IMR-90 (cell line): ENCODE measurements around the gene GLCCI1. TPM values are rescaled to one million over a fixed set of nuclear protein-coding genes. Genes with fewer than 3 reads are reported as not detected.
A peak's percentile ranks its signal among the peaks of the same experiment; 100 is the strongest.

Source experiments
- ATAC-seq: fragments of 200-7000 bp; cut with Tn5 transposase; 2 replicates; pipeline ENCODE4 v1.9.1; 2020; ENCODE audit warnings: low read depth, mild to moderate bottlenecking, moderate library complexity
- BruUV-seq: library from RNA; stranded (reverse); fragments of 400-500 nt; replicated peaks from 2 replicates; lab custom pipeline; 2021; lab: Mats Ljungman, UMichigan
- CTCF ChIA-PET: fragments of 300-600 bp; formaldehyde crosslinking; extraction: SDS; loops from one replicate; lab custom pipeline; 2021; ENCODE audit warnings: antibody characterized with exemption; lab: Yijun Ruan, JAX
- POLR2A ChIA-PET: fragments of 300-600 bp; sonication (Branson Sonifier 250); formaldehyde crosslinking; loops from one replicate; lab custom pipeline; 2022; ENCODE audit warnings: antibody characterized with exemption; ENCODE audit not compliant: unreplicated experiment; lab: Charles Lee
- DNase-seq: peaks from one replicate; pipeline ENCODE4 v3.0.0; 2013
- H2AFZ ChIP-seq: replicated peaks from 2 replicates; pipeline ENCODE3; 2013; ENCODE audit warnings: low read length, mild to moderate bottlenecking; ENCODE audit not compliant: poor library complexity
- H2AK5ac ChIP-seq: 2 replicates; pipeline ENCODE4 v1.6.1; 2013; ENCODE audit warnings: low read depth, low read length, inconsistent platforms
- H2AK9ac ChIP-seq: replicated peaks from 2 replicates; pipeline ENCODE3; 2013; ENCODE audit warnings: mild to moderate bottlenecking, low read depth, low read length, moderate library complexity; ENCODE audit not compliant: poor library complexity
- H2BK120ac ChIP-seq: 2 replicates; pipeline ENCODE4 v1.6.1; 2013; ENCODE audit warnings: low read depth, low read length, inconsistent platforms
- H2BK15ac ChIP-seq: 3 replicates; pipeline ENCODE4 v1.6.1; 2013; ENCODE audit warnings: low read depth, low read length, inconsistent platforms
- H2BK20ac ChIP-seq: 2 replicates; pipeline ENCODE4 v1.6.1; 2013; ENCODE audit warnings: low read depth, mild to moderate bottlenecking, inconsistent platforms, low read length, moderate library complexity
- H2BK5ac ChIP-seq: 2 replicates; pipeline ENCODE4 v1.6.1; 2013; ENCODE audit warnings: mild to moderate bottlenecking, low read depth, low read length, inconsistent platforms; ENCODE audit not compliant: poor library complexity, severe bottlenecking
- H3K14ac ChIP-seq: replicated peaks from 2 replicates; pipeline ENCODE4 v1.6.1; 2013; ENCODE audit warnings: low read depth, low read length, inconsistent platforms
- H3K18ac ChIP-seq: 2 replicates; pipeline ENCODE4 v1.6.1; 2013; ENCODE audit warnings: low read depth, low read length, control low read depth
- H3K23ac ChIP-seq: 2 replicates; pipeline ENCODE4 v1.6.1; 2013; ENCODE audit warnings: low read depth, low read length, inconsistent platforms
- H3K27ac ChIP-seq: 2 replicates; pipeline ENCODE4 v1.5.1; 2013; ENCODE audit warnings: mild to moderate bottlenecking, control low read depth, low read length; ENCODE audit not compliant: insufficient read depth
- H3K27me3 ChIP-seq: 2 replicates; pipeline ENCODE4 v1.6.1; 2013; ENCODE audit warnings: low read length; ENCODE audit not compliant: control insufficient read depth, insufficient read depth
- H3K36me3 ChIP-seq: 2 replicates; pipeline ENCODE4 v1.6.1; 2013; ENCODE audit warnings: low read length, mixed read lengths; ENCODE audit not compliant: control insufficient read depth, insufficient read depth
- H3K4ac ChIP-seq: 2 replicates; pipeline ENCODE4 v1.6.1; 2013; ENCODE audit warnings: low read depth, low read length, inconsistent platforms
- H3K4me1 ChIP-seq: 2 replicates; pipeline ENCODE4 v1.6.1; 2013; ENCODE audit warnings: low read length, mixed read lengths; ENCODE audit not compliant: control insufficient read depth, insufficient read depth
- H3K4me2 ChIP-seq: 2 replicates; pipeline ENCODE4 v1.6.1; 2013; ENCODE audit warnings: low read depth, mild to moderate bottlenecking, control low read depth, low read length, moderate library complexity
- H3K4me3 ChIP-seq: 2 replicates; pipeline ENCODE4 v1.5.1; 2013; ENCODE audit warnings: low read depth, mild to moderate bottlenecking, control low read depth, low read length, moderate library complexity; ENCODE audit not compliant: insufficient read depth
- H3K56ac ChIP-seq: 2 replicates; pipeline ENCODE4 v1.6.1; 2013; ENCODE audit warnings: low read length, inconsistent platforms; ENCODE audit not compliant: insufficient read depth; ENCODE audit errors: extremely low read depth
- H3K79me1 ChIP-seq, 2 experiments: 2 replicates each; pipeline ENCODE4 v1.6.1; 2013; ENCODE audit warnings: low read length in 2 of 2, inconsistent platforms in 1 of 2, low read depth in 1 of 2
- H3K9ac ChIP-seq: 2 replicates; pipeline ENCODE4 v1.6.1; 2013; ENCODE audit warnings: low read depth, low read length, control low read depth
- H3K9me1 ChIP-seq: 2 replicates; pipeline ENCODE4 v1.6.1; 2013; ENCODE audit warnings: low read length, inconsistent platforms; ENCODE audit not compliant: insufficient read depth
- H3K9me3 ChIP-seq: 2 replicates; pipeline ENCODE4 v1.6.1; 2013; ENCODE audit warnings: low read length; ENCODE audit not compliant: control insufficient read depth, insufficient read depth
- H4K20me1 ChIP-seq: 2 replicates; pipeline ENCODE4 v1.6.1; 2013; ENCODE audit warnings: low read length, inconsistent platforms; ENCODE audit not compliant: insufficient read depth
- H4K5ac ChIP-seq: 2 replicates; pipeline ENCODE4 v1.6.1; 2013; ENCODE audit warnings: mild to moderate bottlenecking, low read depth, low read length, control low read depth
- H4K8ac ChIP-seq, 2 experiments: 2 replicates each; pipeline ENCODE4 v1.6.1; 2013; ENCODE audit warnings: low read depth in 2 of 2, low read length in 2 of 2, control low read depth in 1 of 2, inconsistent platforms in 1 of 2
- H4K91ac ChIP-seq: 2 replicates; pipeline ENCODE4 v1.6.1; 2013; ENCODE audit warnings: low read depth, low read length, inconsistent platforms; ENCODE audit not compliant: insufficient read depth
- CEBPB ChIP-seq: IDR thresholded peaks from 2 replicates; pipeline ENCODE4 v1.6.1; 2012; ENCODE audit warnings: low read depth, low read length, improper control_type of control experiment
- FOS ChIP-seq: fragments of 150-350 bp; IDR thresholded peaks from 2 replicates; pipeline ENCODE4 v1.6.1; 2016; ENCODE audit warnings: low read depth, low read length
- MAZ ChIP-seq: IDR thresholded peaks from 2 replicates; pipeline ENCODE4 v1.6.1; 2012; ENCODE audit warnings: low read depth, mild to moderate bottlenecking, low read length, improper control_type of control experiment, moderate library complexity, borderline replicate concordance
- POLR2A ChIP-seq: IDR thresholded peaks from 2 replicates; pipeline ENCODE4 v1.6.1; 2012; ENCODE audit warnings: mild to moderate bottlenecking, low read depth, low read length
- RAD21 ChIP-seq: IDR thresholded peaks from 2 replicates; pipeline ENCODE4 v1.6.1; 2012; ENCODE audit warnings: low read length, improper control_type of control experiment
- RCOR1 ChIP-seq: IDR thresholded peaks from 2 replicates; pipeline ENCODE4 v1.6.1; 2012; ENCODE audit warnings: mild to moderate bottlenecking, low read length, improper control_type of control experiment; ENCODE audit not compliant: insufficient replicate concordance
- RFX5 ChIP-seq: IDR thresholded peaks from 2 replicates; pipeline ENCODE4 v1.8.0; 2012; ENCODE audit warnings: low read depth, mild to moderate bottlenecking, low read length, moderate library complexity
- SMC3 ChIP-seq: fragments of 150-350 bp; IDR thresholded peaks from 2 replicates; pipeline ENCODE4 v1.6.1; 2016; ENCODE audit warnings: low read depth, mild to moderate bottlenecking, antibody characterized with exemption, low read length, moderate library complexity
- WGBS, 2 experiments: methylation state at CpG; one replicate each; pipeline versions ENCODE4 v1.1.5 to v1.1.7; 2013; ENCODE audit warnings: missing lambda C conversion rate in 2 of 2; ENCODE audit not compliant: insufficient read length in 1 of 2; ENCODE audit errors: extremely low coverage in 2 of 2; 5-methylcytosine and 5-hydroxymethylcytosine counted together
- dilution Hi-C: fragments of 300-500 bp; cut with HindIII; formaldehyde crosslinking; loops from one replicate; pipeline ENCODE4 v1.14.3; 2018; ENCODE audit warnings: low sequenced_read_pairs; ENCODE audit not compliant: unreplicated experiment
- in situ Hi-C: fragments of 300-500 bp; cut with MboI; formaldehyde crosslinking; loops from 3 replicates; pipeline ENCODE4 v1.14.3; 2019; ENCODE audit warnings: low sequenced_read_pairs, inconsistent platforms, mixed read lengths
- intact Hi-C: fragments of 100-400 bp; cut with micrococcal nuclease; formaldehyde crosslinking; loops from 2 replicates; pipeline ENCODE4 v1.10.0; 2022
- polyA plus RNA-seq, 3 experiments: library from polyadenylated mRNA; depleted of rRNA; stranded (reverse); fragments of >200 nt; gene quantifications; 2 replicates each; pipeline ENCODE4 v1.2.3, GENCODE V29; 2012; ENCODE audit warnings: low replicate concordance in 1 of 3
- total RNA-seq: library from RNA; depleted of rRNA; stranded (reverse); fragments of >200 nt; gene quantifications from 2 replicates; pipeline ENCODE4 v1.2.3, GENCODE V29; 2012
- TF ChIP-seq, protein P1 (sequence below): fragments of 150-350 bp; IDR thresholded peaks from 2 replicates; pipeline ENCODE4 v1.6.1; 2016; ENCODE audit warnings: low read depth, mild to moderate bottlenecking, low read length, moderate library complexity, borderline replicate concordance
- TF ChIP-seq, protein P2 (sequence below): conservative IDR thresholded peaks from 2 replicates; pipeline ENCODE4 v1.5.1; 2012; ENCODE audit warnings: mild to moderate bottlenecking, low read depth, low read length, improper control_type of control experiment

Gene GLCCI1
- total and polyA plus RNA-seq, 2 of the 4 experiments (the other 2 are of a cell fraction), result 4.1 to 6.2 TPM

DNA sequence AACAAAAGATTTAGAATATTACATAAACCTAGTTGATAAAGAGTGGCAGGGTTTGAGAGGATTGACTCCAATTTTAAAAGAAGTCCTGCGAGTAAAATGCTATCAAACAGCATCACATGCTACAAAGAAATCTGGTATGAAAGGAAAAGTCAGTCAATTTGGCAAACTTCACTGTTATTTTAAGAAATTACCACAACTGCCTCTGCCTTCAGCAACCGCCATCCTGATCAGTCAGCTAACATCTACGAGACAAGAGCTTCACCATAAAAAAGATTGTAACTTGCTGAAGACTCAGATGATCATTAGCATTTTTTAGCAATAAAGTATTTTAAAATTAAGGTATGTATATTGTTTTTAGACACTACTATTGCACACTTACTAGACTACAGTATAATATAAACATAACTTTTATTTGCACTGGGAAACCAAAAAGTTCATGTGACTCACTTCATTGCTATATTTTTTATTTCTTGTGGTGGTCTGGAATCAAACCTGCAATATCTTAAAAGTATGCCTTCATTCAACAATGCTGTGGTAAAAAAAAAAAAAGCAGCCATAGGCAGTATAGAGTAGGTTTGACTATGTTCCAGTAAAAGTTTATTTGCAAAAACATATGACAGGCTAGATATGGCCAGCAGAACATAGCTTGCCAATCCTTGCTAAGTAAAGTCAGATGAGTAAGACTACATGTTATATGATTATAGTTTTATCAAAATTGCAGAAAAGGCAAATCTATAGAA is 74.4 kb downstream of the GLCCI1 start:
- H2BK120ac ChIP-seq, result no peak overlapping the region
- no peak overlapping the region for H2BK20ac ChIP-seq
- H3K9me3 ChIP-seq, result no peaks in the 10 kb centered on the region
- no peaks in the 10 kb centered on the region for H3K9me1 ChIP-seq
- H2BK15ac ChIP-seq, result no peak overlapping the region
- no peak overlapping the region for H4K91ac ChIP-seq
- DNase-seq (peak; percentile 80), ATAC-seq (peak; percentile 68)
- H3K23ac ChIP-seq, result no peak overlapping the region
- H3K4ac ChIP-seq, result no peak overlapping the region
- H4K5ac ChIP-seq, result no peak overlapping the region
- no TSS peak for BruUV-seq
- H2BK5ac ChIP-seq, result no peak overlapping the region
- H4K20me1 ChIP-seq, result no peaks in the 10 kb centered on the region
- H4K8ac ChIP-seq, result no peak overlapping the region
- dilution Hi-C loops (no loop called here), in situ Hi-C loops (no loop called here), intact Hi-C loops (no loop called here)
- H2AFZ ChIP-seq, result no peak overlapping the region
- H3K18ac ChIP-seq, result no peak overlapping the region
- H3K79me1 ChIP-seq, result no peaks in the 10 kb centered on the region; a peak in 1 of 4 replicates
- no peak overlapping the region for H2AK9ac ChIP-seq
- no peaks in the 10 kb centered on the region for H3K27me3 ChIP-seq
- no peak overlapping the region for H3K4me2 ChIP-seq
- H3K9ac ChIP-seq, result no peak overlapping the region
- no CpG with 5 or more reads among the region's 3 CpGs for WGBS, 2 experiments
- H3K4me3 ChIP-seq, result no peak overlapping the region
- no peaks in the 10 kb centered on the region for H3K4me1 ChIP-seq
- H3K27ac ChIP-seq, result no peak overlapping the region
- POLR2A ChIA-PET, result no interaction called here
- CTCF ChIA-PET, result interaction anchor here (0.6 kb wide), 1 partner anchor 329 kb away, joined by 3 read pairs; no protein-coding TSS in a partner anchor
- no peak overlapping the region for H3K56ac ChIP-seq
- H3K36me3 ChIP-seq, result peaks cover 3% of the 10 kb centered on the region; the same call in 1 of the 2 replicates
- TF ChIP-seq FOS, result no peak
- no peak for TF ChIP-seq RAD21
- no peak for TF ChIP-seq POLR2A
- TF ChIP-seq RCOR1, result no peak
- TF ChIP-seq, protein P1, sequence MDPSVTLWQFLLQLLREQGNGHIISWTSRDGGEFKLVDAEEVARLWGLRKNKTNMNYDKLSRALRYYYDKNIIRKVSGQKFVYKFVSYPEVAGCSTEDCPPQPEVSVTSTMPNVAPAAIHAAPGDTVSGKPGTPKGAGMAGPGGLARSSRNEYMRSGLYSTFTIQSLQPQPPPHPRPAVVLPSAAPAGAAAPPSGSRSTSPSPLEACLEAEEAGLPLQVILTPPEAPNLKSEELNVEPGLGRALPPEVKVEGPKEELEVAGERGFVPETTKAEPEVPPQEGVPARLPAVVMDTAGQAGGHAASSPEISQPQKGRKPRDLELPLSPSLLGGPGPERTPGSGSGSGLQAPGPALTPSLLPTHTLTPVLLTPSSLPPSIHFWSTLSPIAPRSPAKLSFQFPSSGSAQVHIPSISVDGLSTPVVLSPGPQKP, result no peak
- no peak for TF ChIP-seq MAZ
- TF ChIP-seq CEBPB, result no peak
- TF ChIP-seq, protein P2, sequence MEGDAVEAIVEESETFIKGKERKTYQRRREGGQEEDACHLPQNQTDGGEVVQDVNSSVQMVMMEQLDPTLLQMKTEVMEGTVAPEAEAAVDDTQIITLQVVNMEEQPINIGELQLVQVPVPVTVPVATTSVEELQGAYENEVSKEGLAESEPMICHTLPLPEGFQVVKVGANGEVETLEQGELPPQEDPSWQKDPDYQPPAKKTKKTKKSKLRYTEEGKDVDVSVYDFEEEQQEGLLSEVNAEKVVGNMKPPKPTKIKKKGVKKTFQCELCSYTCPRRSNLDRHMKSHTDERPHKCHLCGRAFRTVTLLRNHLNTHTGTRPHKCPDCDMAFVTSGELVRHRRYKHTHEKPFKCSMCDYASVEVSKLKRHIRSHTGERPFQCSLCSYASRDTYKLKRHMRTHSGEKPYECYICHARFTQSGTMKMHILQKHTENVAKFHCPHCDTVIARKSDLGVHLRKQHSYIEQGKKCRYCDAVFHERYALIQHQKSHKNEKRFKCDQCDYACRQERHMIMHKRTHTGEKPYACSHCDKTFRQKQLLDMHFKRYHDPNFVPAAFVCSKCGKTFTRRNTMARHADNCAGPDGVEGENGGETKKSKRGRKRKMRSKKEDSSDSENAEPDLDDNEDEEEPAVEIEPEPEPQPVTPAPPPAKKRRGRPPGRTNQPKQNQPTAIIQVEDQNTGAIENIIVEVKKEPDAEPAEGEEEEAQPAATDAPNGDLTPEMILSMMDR, result no peak
- TF ChIP-seq RFX5, result no peak
- no peak for TF ChIP-seq SMC3
- H3K14ac ChIP-seq, result no peak overlapping the region
- H2AK5ac ChIP-seq, result no peak overlapping the region
